GM18520 (cell line): ENCODE results near the gene FOXP1.
"Not testable (repeated sequence)": the region's sequence is repeated elsewhere in the genome, so short reads cannot be mapped to it uniquely, and the experiment has no call there.

Source experiments
- ATAC-seq: cut with Tn5 transposase; IDR thresholded peaks from one replicate; pipeline ENCODE4 v1.9.1; 2021; ENCODE audit not compliant: unreplicated experiment

FOXP1 gene

GRCh38 chr3:71030748-71031147, 552.8 kb downstream of the FOXP1 start:
- ATAC-seq = no peak

GRCh38 chr3:71029770-71030169, 553.8 kb downstream of the FOXP1 start:
- no peak for ATAC-seq

DNA sequence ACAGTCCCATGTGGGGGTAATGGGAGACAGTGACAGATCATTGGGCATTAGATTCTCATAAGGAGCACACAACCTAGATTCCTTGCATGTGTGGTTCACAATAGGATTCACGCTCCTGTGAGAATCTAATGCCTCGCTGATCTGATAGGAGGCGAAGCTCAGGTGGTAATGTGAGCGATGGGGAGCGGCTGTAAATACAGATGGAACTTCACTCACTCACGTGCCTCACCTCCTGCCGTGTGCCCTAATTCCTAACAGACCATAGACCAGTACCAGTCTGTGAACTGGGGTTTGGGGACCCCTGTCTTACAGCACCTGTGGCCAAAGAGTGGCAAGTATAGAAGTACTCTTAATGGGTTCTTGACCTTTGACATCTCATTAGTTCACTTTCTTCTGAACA, 554.7 kb downstream of the FOXP1 start:
- ATAC-seq = no peak

- ATAC-seq = no peak
These were observed 555.3 kb downstream of the FOXP1 start for GRCh38 chr3:71028184-71028583.

- no peak for ATAC-seq
These were observed 556.6 kb downstream of the FOXP1 start for GRCh38 chr3:71026634-71027578.

GRCh38 chr3:71025516-71025915, 558.0 kb downstream of the FOXP1 start:
- no peak for ATAC-seq

GRCh38 chr3:71025010-71025409, 558.5 kb downstream of the FOXP1 start:
- no peak for ATAC-seq

DNA sequence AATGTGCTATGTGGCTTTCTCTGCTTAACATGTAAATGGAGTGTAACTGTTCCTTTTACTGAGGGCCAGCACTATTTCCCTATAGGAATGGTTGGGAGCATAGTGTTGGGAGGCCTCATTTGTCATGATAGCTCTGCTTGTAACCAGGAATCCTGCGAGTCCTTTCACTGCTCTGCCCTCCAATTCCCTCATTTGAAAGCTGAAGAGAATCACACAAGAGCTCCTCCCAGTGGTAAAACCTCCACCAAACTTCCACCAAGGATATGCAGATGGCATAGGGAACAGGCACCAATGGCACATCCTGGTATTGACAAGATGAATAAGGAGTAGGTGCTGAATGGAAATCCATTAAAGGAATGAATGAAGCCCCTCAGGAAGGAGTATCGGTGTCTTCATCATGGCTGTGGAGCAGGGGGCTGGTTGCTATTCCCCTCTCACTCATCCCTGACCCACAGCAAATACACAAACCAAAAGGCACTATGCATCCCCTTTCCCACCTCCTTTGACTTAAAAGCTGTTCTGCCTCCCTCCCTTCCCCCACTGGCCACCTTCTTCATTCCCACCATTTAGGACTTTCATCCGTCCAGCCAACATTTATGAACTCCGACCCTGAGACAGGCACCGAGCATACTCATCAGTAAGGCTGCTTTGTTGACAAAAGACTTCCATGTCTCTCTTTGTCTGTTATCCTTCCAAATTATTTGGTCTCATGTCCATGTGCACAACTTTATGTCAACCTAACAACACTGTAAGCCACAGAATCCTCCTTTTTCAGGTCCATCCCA, 560.8 kb downstream of the FOXP1 start:
- ATAC-seq = no peak

DNA sequence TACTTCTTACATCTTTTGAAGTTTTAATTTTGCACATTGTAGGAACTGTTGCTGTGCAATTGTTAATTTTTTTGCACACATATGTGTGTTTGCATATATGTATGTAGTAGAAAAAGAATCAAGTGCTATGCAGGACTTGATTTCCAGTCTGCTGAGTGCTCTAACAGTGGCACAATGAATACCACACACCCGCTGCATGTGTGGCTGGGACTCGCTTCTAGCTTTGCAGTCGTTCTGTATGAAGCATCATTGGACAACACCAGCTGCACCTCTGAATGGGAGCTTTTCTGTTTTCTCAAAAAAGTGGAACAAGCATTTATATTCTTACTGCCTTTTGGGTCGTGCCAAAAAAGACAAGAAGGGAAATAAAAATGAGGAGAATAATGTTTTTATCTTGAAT, 564.7 kb downstream of the FOXP1 start:
- ATAC-seq = no peak

DNA sequence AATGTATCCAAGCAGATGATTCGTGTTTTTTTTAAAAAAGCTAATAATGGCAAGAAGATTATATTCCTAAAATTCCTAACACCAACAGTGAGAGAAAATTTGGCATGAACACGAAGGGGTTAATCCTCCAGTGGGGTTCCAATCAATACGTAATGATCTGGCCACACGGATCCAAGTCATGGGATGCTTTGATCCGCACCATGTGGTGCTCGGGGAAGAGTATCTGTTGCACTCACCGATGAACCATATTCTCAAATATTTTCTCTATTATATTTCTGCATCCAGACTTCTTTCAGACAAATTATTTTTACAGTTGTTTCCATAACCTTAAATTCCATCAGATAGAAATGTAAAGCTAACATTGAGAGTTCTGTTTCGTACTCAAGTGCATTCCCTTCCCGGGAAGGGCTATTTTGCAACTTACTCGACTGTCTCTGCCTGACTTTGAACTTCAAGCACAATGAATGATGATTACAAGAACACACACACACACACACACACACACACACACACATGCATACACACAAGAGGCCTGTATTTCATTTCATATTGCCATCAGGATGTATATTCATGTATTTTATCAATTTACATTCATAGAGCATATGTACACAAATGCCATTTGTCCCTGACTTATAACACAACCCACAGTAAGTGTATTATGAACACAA, 567.2 kb downstream of the FOXP1 start:
- ATAC-seq = no peak

DNA sequence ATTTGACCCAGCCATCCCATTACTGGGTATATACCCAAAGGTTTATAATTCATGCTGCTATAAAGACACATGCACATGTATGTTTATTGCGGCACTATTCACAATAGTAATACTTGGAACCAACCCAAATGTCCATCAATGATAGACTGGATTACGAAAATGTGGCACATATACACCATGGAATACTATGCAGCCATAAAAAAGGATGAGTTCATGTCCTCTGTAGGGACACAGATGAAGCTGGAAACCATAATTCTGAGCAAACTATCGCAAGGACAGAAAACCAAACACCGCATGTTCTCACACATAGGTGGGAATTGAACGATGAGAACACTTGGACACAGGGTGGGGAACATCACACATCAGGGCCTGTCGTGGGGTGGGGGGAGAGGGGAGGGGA, 568.9 kb downstream of the FOXP1 start:
- ATAC-seq = not testable (repeated sequence)

- ATAC-seq = no peak
These were observed 570.6 kb downstream of the FOXP1 start for GRCh38 chr3:71012971-71013370.

DNA sequence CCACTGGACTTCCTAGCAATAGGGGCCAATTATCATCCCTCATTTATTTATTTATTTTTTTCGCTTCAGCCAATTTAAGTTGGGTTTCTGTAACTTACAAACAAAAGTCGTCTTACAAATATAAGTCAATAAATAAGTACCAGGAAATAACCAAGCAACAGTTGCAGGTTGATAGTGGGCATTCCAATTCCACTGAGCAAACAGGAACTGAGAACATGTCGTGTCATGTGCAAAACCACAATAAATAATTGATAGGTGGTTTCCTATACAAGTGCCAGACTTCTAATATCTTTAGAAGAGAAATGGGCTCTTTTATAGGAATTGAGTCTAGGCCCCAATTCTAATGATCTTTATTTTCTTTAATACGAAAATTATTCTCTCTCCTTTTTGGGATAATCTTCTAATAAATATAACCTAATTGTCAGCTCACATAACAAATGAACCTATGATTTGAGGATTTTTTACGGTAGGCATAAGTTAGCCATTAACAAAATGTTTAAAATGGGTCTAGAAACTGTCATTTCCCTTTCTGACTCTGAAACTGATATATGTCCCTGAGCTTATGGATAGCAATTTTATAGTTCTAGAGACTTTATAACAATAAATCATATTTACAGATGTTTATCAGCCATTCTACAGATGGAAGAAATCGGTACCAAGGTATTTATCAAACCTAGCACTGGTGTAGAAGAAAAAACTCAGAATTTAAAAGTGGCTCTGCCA, 571.8 kb downstream of the FOXP1 start:
- no peak for ATAC-seq

DNA sequence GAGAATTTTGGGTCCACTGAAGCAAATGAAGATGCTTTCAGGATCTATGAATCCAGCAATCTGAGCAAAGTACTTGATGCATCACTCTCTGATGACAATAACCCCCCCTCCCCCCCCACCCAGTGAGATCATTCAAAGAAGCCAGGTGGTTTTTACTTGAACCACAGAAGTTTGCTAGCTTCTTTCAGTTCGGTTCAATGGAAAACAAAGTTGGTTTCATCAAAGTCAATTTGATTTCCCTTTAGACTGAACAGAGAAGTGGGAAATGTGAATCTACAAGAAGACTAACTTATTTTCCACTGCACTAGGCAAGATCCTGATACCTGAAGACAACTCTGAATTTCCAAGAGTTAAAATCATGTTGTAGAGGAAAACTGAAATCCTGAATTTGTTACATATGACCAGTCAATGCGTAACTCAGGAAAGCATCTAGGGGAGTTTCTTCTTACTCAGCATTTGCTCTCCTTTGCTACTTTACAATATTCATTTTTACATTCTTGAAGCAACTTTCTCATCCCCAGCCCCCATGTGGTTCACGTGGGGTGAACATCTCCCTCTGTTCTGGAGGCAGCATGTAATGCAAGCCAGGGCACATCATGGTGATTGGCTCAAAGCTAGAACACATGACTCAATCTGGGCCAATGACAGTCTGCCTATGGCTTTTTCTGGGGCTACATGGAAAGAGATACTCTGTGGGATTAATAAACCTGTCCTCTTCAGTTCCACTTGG, 572.6 kb downstream of the FOXP1 start:
- no peak for ATAC-seq

GRCh38 chr3:71008350-71008935, 575.1 kb downstream of the FOXP1 start:
- no peak for ATAC-seq

GRCh38 chr3:71006810-71007785, 576.4 kb downstream of the FOXP1 start:
- ATAC-seq = no peak

GRCh38 chr3:71005702-71006321, 577.7 kb downstream of the FOXP1 start:
- ATAC-seq = no peak

DNA sequence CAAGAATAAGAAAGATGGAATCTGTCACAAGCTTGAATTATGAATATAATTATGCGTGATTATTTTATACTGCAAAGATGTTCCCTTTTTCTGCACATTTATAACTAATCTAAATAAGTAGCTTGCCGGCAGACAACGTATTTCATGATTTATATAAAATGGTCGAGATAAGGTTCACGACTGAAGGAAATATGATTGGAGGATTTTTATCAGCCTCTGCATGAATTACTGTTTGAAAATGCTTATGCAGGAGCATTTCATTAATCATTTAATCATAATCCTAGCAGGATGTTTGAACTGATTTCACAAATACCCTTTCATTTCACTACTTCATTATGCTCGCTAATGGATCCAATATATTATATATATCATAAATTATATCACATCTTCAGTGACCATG, 580.0 kb downstream of the FOXP1 start:
- ATAC-seq = no peak
